Measurements from ENCODE around the gene H2BK1. TPM values are rescaled to one million over a fixed set of nuclear protein-coding genes. Genes with fewer than 3 reads are reported as not detected.

The H2BK1 gene
- total RNA-seq, 3 donors from 2014 or later (not counting 1 experiment from before 2014, with no cell fraction given): 2.5 TPM; not detected in 2

GRCh38 chr7:151215396-151215795 lies 5.1 kb upstream of the H2BK1 start:
- H3K4me1 Mint-ChIP-seq: no peaks in the 10 kb centered on the region
- no peak overlapping the region for H3K4me3 Mint-ChIP-seq
- DNase-seq: no peak
- no peaks in the 10 kb centered on the region for H3K27me3 Mint-ChIP-seq (ENCODE audit: low read depth in 2 of 2)
- Histone ChIP-seq H3K27me3 (ENCODE audit: control insufficient read depth, insufficient read depth, low read length) (no peaks in the 10 kb centered on the region), H3K4me1 (ENCODE audit: control insufficient read depth, insufficient read depth, low read length) (no peaks in the 10 kb centered on the region), H3K27ac (ENCODE audit: low read length) (no peak overlapping the region), H3K9me3 (ENCODE audit: control insufficient read depth, insufficient read depth, low read length) (no peaks in the 10 kb centered on the region), H3K4me3 (ENCODE audit: low read length) (no peak overlapping the region), H3K36me3 (ENCODE audit: control insufficient read depth, insufficient read depth, low read length) (peaks cover 64% of the 10 kb centered on the region)
- no peaks in the 10 kb centered on the region for H3K9me3 Mint-ChIP-seq
- intact Hi-C loops (cut with micrococcal nuclease): no loop called here
- no peak for ATAC-seq
- H3K27ac Mint-ChIP-seq: no peak overlapping the region
- WGBS (ENCODE audit: insufficient coverage): 97% methylated on average over 4 of the region's 5 CpGs
- no peak for TF ChIP-seq CTCF (IDR thresholded peaks at IDR 0.05)
- peaks cover 16% of the 10 kb centered on the region for H3K36me3 Mint-ChIP-seq

GRCh38 chr7:151213826-151214225 lies 3.5 kb upstream of the H2BK1 start:
- Histone ChIP-seq H3K4me3 (ENCODE audit: low read length) (no peak overlapping the region), H3K27me3 (ENCODE audit: control insufficient read depth, insufficient read depth, low read length) (no peaks in the 10 kb centered on the region), H3K36me3 (ENCODE audit: control insufficient read depth, insufficient read depth, low read length) (peaks cover 54% of the 10 kb centered on the region), H3K4me1 (ENCODE audit: control insufficient read depth, insufficient read depth, low read length) (no peaks in the 10 kb centered on the region), H3K9me3 (ENCODE audit: control insufficient read depth, insufficient read depth, low read length) (no peaks in the 10 kb centered on the region), H3K27ac (ENCODE audit: low read length) (no peak overlapping the region)
- Mint-ChIP-seq H3K4me1 (no peaks in the 10 kb centered on the region), H3K9me3 (no peaks in the 10 kb centered on the region), H3K27me3 (ENCODE audit: low read depth in 2 of 2) (no peaks in the 10 kb centered on the region), H3K27ac (no peak overlapping the region), H3K4me3 (no peak overlapping the region), H3K36me3 (peaks cover 11% of the 10 kb centered on the region)
- ATAC-seq: no peak
- WGBS (ENCODE audit: insufficient coverage): 95% methylated on average over 3 of the region's 3 CpGs
- intact Hi-C loops (cut with micrococcal nuclease): no loop called here
- DNase-seq: no peak
- TF ChIP-seq CTCF (IDR thresholded peaks at IDR 0.05): no peak

GRCh38 chr7:151212626-151213025 lies 2.3 kb upstream of the H2BK1 start:
- peaks cover 4% of the 10 kb centered on the region in 2 donors for H3K4me1 Mint-ChIP-seq
- no peak for ATAC-seq

More at GRCh38 chr7:151212626-151213025, 2.3 kb upstream of the H2BK1 start:
- H3K4me3 Mint-ChIP-seq: no peak overlapping the region
- no peak overlapping the region for H3K27ac ChIP-seq (ENCODE audit: low read length)
- H3K27me3 ChIP-seq (ENCODE audit: control insufficient read depth, insufficient read depth, low read length): no peaks in the 10 kb centered on the region
- H3K27ac Mint-ChIP-seq: no peak overlapping the region
- H3K4me1 ChIP-seq (ENCODE audit: control insufficient read depth, insufficient read depth, low read length): peaks cover 6% of the 10 kb centered on the region
- no peak for TF ChIP-seq CTCF (IDR thresholded peaks at IDR 0.05)
- no peaks in the 10 kb centered on the region for H3K9me3 Mint-ChIP-seq
- no peak for DNase-seq
- no peaks in the 10 kb centered on the region for H3K36me3 Mint-ChIP-seq
- H3K27me3 Mint-ChIP-seq (ENCODE audit: low read depth in 2 of 2): no peaks in the 10 kb centered on the region
- intact Hi-C loops (cut with micrococcal nuclease): no loop called here
- H3K9me3 ChIP-seq (ENCODE audit: control insufficient read depth, insufficient read depth, low read length): no peaks in the 10 kb centered on the region
- H3K4me3 ChIP-seq (ENCODE audit: low read length): no peak overlapping the region
- H3K36me3 ChIP-seq (ENCODE audit: control insufficient read depth, insufficient read depth, low read length): peaks cover 42% of the 10 kb centered on the region
- WGBS (ENCODE audit: insufficient coverage): 92% methylated on average over 5 of the region's 5 CpGs

Measured in natural killer cell (primary cell).